ENCODE data around the gene A3GALT2.
"Not testable (repeated sequence)": the region's sequence is repeated elsewhere in the genome, so short reads cannot be mapped to it uniquely, and the experiment has no call there.

The A3GALT2 gene

GRCh38 chr1:33314416-33314815 is 6.5 kb downstream of the A3GALT2 start:
- DNase-seq (ENCODE audit: low spot score): no peak

GRCh38 chr1:33312413-33312749 is 8.5 kb downstream of the A3GALT2 start:
- DNase-seq (ENCODE audit: low spot score): no peak

- no peak for DNase-seq (ENCODE audit: low spot score)
Measured at GRCh38 chr1:33311706-33312412, 9.0 kb downstream of the A3GALT2 start.

- DNase-seq (ENCODE audit: low spot score): no peak
Measured at GRCh38 chr1:33310702-33311101, 10.2 kb downstream of the A3GALT2 start.

- DNase-seq (ENCODE audit: low spot score): not testable (repeated sequence)
Measured at GRCh38 chr1:33309351-33309750, 11.5 kb downstream of the A3GALT2 start.

- no peak for DNase-seq (ENCODE audit: low spot score)
Measured at GRCh38 chr1:33307494-33307864, 13.4 kb downstream of the A3GALT2 start.

- DNase-seq (ENCODE audit: low spot score): peak; percentile 43
Measured at GRCh38 chr1:33306653-33307493, 14.0 kb downstream of the A3GALT2 start.

GRCh38 chr1:33305816-33306652 is 14.9 kb downstream of the A3GALT2 start:
- DNase-seq (ENCODE audit: low spot score): no peak

- no peak for DNase-seq (ENCODE audit: low spot score)
Measured at GRCh38 chr1:33305016-33305415, 15.9 kb downstream of the A3GALT2 start.

- no peak for DNase-seq (ENCODE audit: low spot score)
Measured at GRCh38 chr1:33302325-33302724, 18.6 kb downstream of the A3GALT2 start.

- peak; percentile 42 for DNase-seq (ENCODE audit: low spot score)
Measured at GRCh38 chr1:33301273-33301984, 19.5 kb downstream of the A3GALT2 start.

GRCh38 chr1:33300673-33301072 is 20.2 kb downstream of the A3GALT2 start:
- peak; percentile 75 for DNase-seq (ENCODE audit: low spot score)

GRCh38 chr1:33299461-33300155 is 21.3 kb downstream of the A3GALT2 start:
- DNase-seq (ENCODE audit: low spot score): no peak

GRCh38 chr1:33298623-33299277 is 22.1 kb downstream of the A3GALT2 start:
- peak; percentile 89 for DNase-seq (ENCODE audit: low spot score)

- DNase-seq (ENCODE audit: low spot score): no peak
Measured at GRCh38 chr1:33297911-33298622, 22.8 kb downstream of the A3GALT2 start.

GRCh38 chr1:33296824-33297223 is 24.1 kb downstream of the A3GALT2 start:
- no peak for DNase-seq (ENCODE audit: low spot score)

GRCh38 chr1:33296082-33296458 is 24.8 kb downstream of the A3GALT2 start:
- no peak for DNase-seq (ENCODE audit: low spot score)

- DNase-seq (ENCODE audit: low spot score): peak; percentile 91
Measured at GRCh38 chr1:33295450-33296081, 25.3 kb downstream of the A3GALT2 start.

- no peak for DNase-seq (ENCODE audit: low spot score)
Measured at GRCh38 chr1:33295023-33295422, 25.9 kb downstream of the A3GALT2 start.
